Activated T-cell treated with anti-CD3 and anti-CD28 coated beads, Interleukin-2, amount 50 U/mL, for 72 hours (primary cell): ENCODE measurements around the gene THBD. TPM values are rescaled to one million over a fixed set of nuclear protein-coding genes. Genes with fewer than 3 reads are reported as not detected.

Experiments used
- ATAC-seq, 2 donors: fragments of 150-1000 bp; cut with Tn5 transposase; replicated peaks in 1 of 2; 2 replicates each; pipeline ENCODE4 v1.10.0; 2021; ENCODE audit warnings: moderate library complexity in 2 of 2, mild to moderate bottlenecking in 1 of 2
- DNase-seq, 2 donors: peaks; one replicate each; pipeline ENCODE4 v3.0.0; 2021 to 2022; ENCODE audit warnings: mixed read lengths in 1 of 2
- H3K27ac Mint-ChIP-seq: one replicate; pipeline ENCODE4 v1.8.0; 2022; ENCODE audit warnings: mild to moderate bottlenecking, moderate library complexity, mixed read lengths
- H3K27me3 Mint-ChIP-seq: one replicate; pipeline ENCODE4 v1.8.0; 2022; ENCODE audit warnings: low read depth, mixed read lengths
- H3K36me3 Mint-ChIP-seq, 2 donors: one replicate each; pipeline ENCODE4 v1.8.0; 2022; ENCODE audit warnings: mixed read lengths in 2 of 2, mild to moderate bottlenecking in 1 of 2; ENCODE audit not compliant: insufficient read depth in 2 of 2
- H3K4me1 Mint-ChIP-seq: one replicate; pipeline ENCODE4 v1.8.0; 2022; ENCODE audit warnings: low read depth, mixed read lengths
- H3K4me3 Mint-ChIP-seq, 2 donors: one replicate each; pipeline ENCODE4 v1.8.0; 2022; ENCODE audit warnings: mild to moderate bottlenecking in 2 of 2, mixed read lengths in 2 of 2, moderate library complexity in 2 of 2
- H3K9me3 Mint-ChIP-seq, 2 donors: one replicate each; pipeline ENCODE4 v1.8.0; 2022; ENCODE audit warnings: mixed read lengths in 2 of 2
- total RNA-seq, 2 donors: library from RNA; stranded (reverse); gene quantifications; one replicate each; pipeline ENCODE4 v1.2.3, GENCODE V29; 2022

THBD gene
- total RNA-seq, 2 donors from 2014 or later, result not detected

- no peak for ATAC-seq
- Mint-ChIP-seq H3K9me3 (no peaks in the 10 kb centered on the region), H3K4me3 (no peak overlapping the region), H3K27me3 (no peaks in the 10 kb centered on the region), H3K27ac (no peak overlapping the region), H3K36me3 (no peaks in the 10 kb centered on the region), H3K4me1 (peaks cover 15% of the 10 kb centered on the region)
- no peak for DNase-seq
Observed at GRCh38 chr20:23090147-23090546, 40.7 kb upstream of the THBD start.

- Mint-ChIP-seq H3K27ac (no peak overlapping the region), H3K27me3 (no peaks in the 10 kb centered on the region), H3K4me3 (no peak overlapping the region), H3K36me3 (no peaks in the 10 kb centered on the region), H3K4me1 (peaks cover 15% of the 10 kb centered on the region), H3K9me3 (no peaks in the 10 kb centered on the region)
- ATAC-seq (no peak), DNase-seq (no peak)
Observed at GRCh38 chr20:23088866-23089265, 39.4 kb upstream of the THBD start.

- Mint-ChIP-seq H3K27me3 (no peaks in the 10 kb centered on the region), H3K4me1 (peaks cover 15% of the 10 kb centered on the region), H3K9me3 (no peaks in the 10 kb centered on the region), H3K4me3 (no peak overlapping the region), H3K27ac (no peak overlapping the region), H3K36me3 (no peaks in the 10 kb centered on the region)
- DNase-seq (no peak), ATAC-seq (no peak)
Observed at GRCh38 chr20:23087587-23088251, 38.2 kb upstream of the THBD start.

- Mint-ChIP-seq H3K27me3 (no peaks in the 10 kb centered on the region), H3K4me1 (peaks cover 15% of the 10 kb centered on the region), H3K27ac (no peak overlapping the region), H3K9me3 (no peaks in the 10 kb centered on the region), H3K4me3 (peak overlapping the region; percentile 66 to 80), H3K36me3 (no peaks in the 10 kb centered on the region)
- DNase-seq, result no peak
- no peak for ATAC-seq
Observed at GRCh38 chr20:23086931-23087411, 37.5 kb upstream of the THBD start.

GRCh38 chr20:23086056-23086566, 36.6 kb upstream of the THBD start, which contains the start of gene CD93:
TSS of gene CD93 (minus strand) at chr20:23086324. CDS start at chr20:23086192, 132 bp downstream.
- Mint-ChIP-seq H3K27me3 (no peaks in the 10 kb centered on the region), H3K9me3 (no peaks in the 10 kb centered on the region), H3K36me3 (no peaks in the 10 kb centered on the region), H3K4me1 (peaks cover 15% of the 10 kb centered on the region), H3K4me3 (peak within 1 kb of the TSS; percentile 66 to 80), H3K27ac (peak within 1 kb of the TSS; percentile 25)
- peak; percentile 96 to 98 for ATAC-seq
- DNase-seq, result peak; percentile 27 to 47

GRCh38 chr20:23085436-23086055, 36.1 kb upstream of the THBD start:
- Mint-ChIP-seq H3K9me3 (no peaks in the 10 kb centered on the region), H3K4me1 (peaks cover 15% of the 10 kb centered on the region), H3K27me3 (no peaks in the 10 kb centered on the region), H3K4me3 (peak overlapping the region; percentile 66 to 80), H3K36me3 (no peaks in the 10 kb centered on the region), H3K27ac (no peak overlapping the region)
- DNase-seq (no peak), ATAC-seq (peak; percentile 7 to 11)

- no peak for DNase-seq
- H3K4me1 Mint-ChIP-seq, result peaks cover 15% of the 10 kb centered on the region
- H3K27ac Mint-ChIP-seq, result no peak overlapping the region
- no peak overlapping the region for H3K4me3 Mint-ChIP-seq
- no peak for ATAC-seq
- no peaks in the 10 kb centered on the region for H3K27me3 Mint-ChIP-seq
- H3K9me3 Mint-ChIP-seq, result no peaks in the 10 kb centered on the region
- no peaks in the 10 kb centered on the region for H3K36me3 Mint-ChIP-seq
Observed at GRCh38 chr20:23084845-23085365, 35.4 kb upstream of the THBD start.

- H3K9me3 Mint-ChIP-seq, result no peaks in the 10 kb centered on the region
- no peaks in the 10 kb centered on the region for H3K27me3 Mint-ChIP-seq
- H3K36me3 Mint-ChIP-seq, result no peaks in the 10 kb centered on the region
- peaks cover 15% of the 10 kb centered on the region for H3K4me1 Mint-ChIP-seq
- ATAC-seq, result no peak
- no peak overlapping the region for H3K27ac Mint-ChIP-seq
- peak overlapping the region in 1 of 2 donors; percentile 58 for H3K4me3 Mint-ChIP-seq
- DNase-seq, result no peak
Observed at GRCh38 chr20:23084282-23084844, 34.9 kb upstream of the THBD start.

- DNase-seq (no peak), ATAC-seq (no peak)
- peaks cover 15% of the 10 kb centered on the region for H3K4me1 Mint-ChIP-seq
- no peaks in the 10 kb centered on the region for H3K9me3 Mint-ChIP-seq
- no peaks in the 10 kb centered on the region for H3K27me3 Mint-ChIP-seq
- peak overlapping the region; percentile 27 for H3K27ac Mint-ChIP-seq
- H3K36me3 Mint-ChIP-seq, result no peaks in the 10 kb centered on the region
- peak overlapping the region in 1 of 2 donors; percentile 49 for H3K4me3 Mint-ChIP-seq
Observed at GRCh38 chr20:23083553-23084220, 34.2 kb upstream of the THBD start.

- DNase-seq, result no peak
- H3K27ac Mint-ChIP-seq, result peak overlapping the region; percentile 27
- no peak for ATAC-seq
- H3K36me3 Mint-ChIP-seq, result no peaks in the 10 kb centered on the region
- no peaks in the 10 kb centered on the region for H3K27me3 Mint-ChIP-seq
- H3K4me1 Mint-ChIP-seq, result peaks cover 15% of the 10 kb centered on the region
- H3K9me3 Mint-ChIP-seq, result no peaks in the 10 kb centered on the region
- H3K4me3 Mint-ChIP-seq, result peak overlapping the region in 1 of 2 donors; percentile 49
Observed at GRCh38 chr20:23082846-23083552, 33.5 kb upstream of the THBD start.

- no peaks in the 10 kb centered on the region for H3K36me3 Mint-ChIP-seq
- H3K27me3 Mint-ChIP-seq, result no peaks in the 10 kb centered on the region
- DNase-seq (no peak), ATAC-seq (no peak)
- H3K9me3 Mint-ChIP-seq, result no peaks in the 10 kb centered on the region
- H3K4me3 Mint-ChIP-seq, result no peak overlapping the region
- no peak overlapping the region for H3K27ac Mint-ChIP-seq
- H3K4me1 Mint-ChIP-seq, result peaks cover 3% of the 10 kb centered on the region
Observed at GRCh38 chr20:23081263-23081819, 31.9 kb upstream of the THBD start.

GRCh38 chr20:23080521-23080920, 31.0 kb upstream of the THBD start:
- H3K36me3 Mint-ChIP-seq, result no peaks in the 10 kb centered on the region
- no peak overlapping the region for H3K27ac Mint-ChIP-seq
- no peak for DNase-seq
- H3K9me3 Mint-ChIP-seq, result no peaks in the 10 kb centered on the region
- H3K4me3 Mint-ChIP-seq, result no peak overlapping the region
- H3K27me3 Mint-ChIP-seq, result no peaks in the 10 kb centered on the region
- ATAC-seq, result no peak
- H3K4me1 Mint-ChIP-seq, result no peaks in the 10 kb centered on the region
